ENCODE results near the gene WDR76.

The WDR76 gene

GRCh38 chr15:43873651-43874050, 46.8 kb downstream of the WDR76 start:
- FAIRE-seq = no peak
- DNase-seq (ENCODE audit: insufficient read length, low spot score) = no peak

GRCh38 chr15:43876872-43877271, 50.1 kb downstream of the WDR76 start:
- FAIRE-seq (no peak), DNase-seq (ENCODE audit: insufficient read length, low spot score) (no peak)

GRCh38 chr15:43877371-43877770, 50.6 kb downstream of the WDR76 start:
- FAIRE-seq = no peak
- no peak for DNase-seq (ENCODE audit: insufficient read length, low spot score)

GRCh38 chr15:43878446-43878845, 51.6 kb downstream of the WDR76 start:
- DNase-seq (ENCODE audit: insufficient read length, low spot score) (no peak), FAIRE-seq (no peak)

GRCh38 chr15:43879386-43880355, 52.9 kb downstream of the WDR76 start:
- DNase-seq (ENCODE audit: insufficient read length, low spot score) (no peak), FAIRE-seq (no peak)

- DNase-seq (ENCODE audit: insufficient read length, low spot score) = no peak
- no peak for FAIRE-seq
Measured at GRCh38 chr15:43880406-43881194, 53.8 kb downstream of the WDR76 start.

- FAIRE-seq = no peak
Measured at GRCh38 chr15:43881245-43881644, 54.4 kb downstream of the WDR76 start.

GRCh38 chr15:43881944-43882343, 55.1 kb downstream of the WDR76 start:
- FAIRE-seq (no peak), DNase-seq (ENCODE audit: insufficient read length, low spot score) (no peak)

More at GRCh38 chr15:43881245-43881644, 54.4 kb downstream of the WDR76 start:
- no peak for DNase-seq (ENCODE audit: insufficient read length, low spot score)

GRCh38 chr15:43883571-43883970, 56.8 kb downstream of the WDR76 start:
- FAIRE-seq (no peak), DNase-seq (ENCODE audit: insufficient read length, low spot score) (no peak)

- DNase-seq (ENCODE audit: insufficient read length, low spot score) (no peak), FAIRE-seq (no peak)
Measured at GRCh38 chr15:43886558-43886957, 59.8 kb downstream of the WDR76 start.

GRCh38 chr15:43887901-43888300, 61.1 kb downstream of the WDR76 start:
- DNase-seq (ENCODE audit: insufficient read length, low spot score) (no peak), FAIRE-seq (no peak)

- FAIRE-seq = no peak
- no peak for DNase-seq (ENCODE audit: insufficient read length, low spot score)
Measured at GRCh38 chr15:43889042-43889441, 62.2 kb downstream of the WDR76 start.

- DNase-seq (ENCODE audit: insufficient read length, low spot score) = no peak
- FAIRE-seq = no peak
Measured at GRCh38 chr15:43893956-43894355, 67.2 kb downstream of the WDR76 start.

GRCh38 chr15:43895586-43895985, 68.8 kb downstream of the WDR76 start:
- FAIRE-seq = no peak
- DNase-seq (ENCODE audit: insufficient read length, low spot score) = no peak

- FAIRE-seq = no peak
- DNase-seq (ENCODE audit: insufficient read length, low spot score) = no peak
Measured at GRCh38 chr15:43896543-43896942, 69.7 kb downstream of the WDR76 start.

- FAIRE-seq = no peak
- DNase-seq (ENCODE audit: insufficient read length, low spot score) = no peak
Measured at GRCh38 chr15:43898891-43899290, 72.1 kb downstream of the WDR76 start.

GRCh38 chr15:43899928-43900327, 73.1 kb downstream of the WDR76 start:
- FAIRE-seq (no peak), DNase-seq (ENCODE audit: insufficient read length, low spot score) (no peak)

- DNase-seq (ENCODE audit: insufficient read length, low spot score) = no peak
- FAIRE-seq = no peak
Measured at GRCh38 chr15:43900996-43901395, 74.2 kb downstream of the WDR76 start.

- DNase-seq (ENCODE audit: insufficient read length, low spot score) = no peak
- no peak for FAIRE-seq
Measured at GRCh38 chr15:43901495-43901894, 74.7 kb downstream of the WDR76 start.

- DNase-seq (ENCODE audit: insufficient read length, low spot score) = peak; percentile 66
Measured at GRCh38 chr15:43903864-43904290, 77.1 kb downstream of the WDR76 start.

GRCh38 chr15:43905755-43906154, 79.0 kb downstream of the WDR76 start:
- no peak for FAIRE-seq
- no peak for DNase-seq (ENCODE audit: insufficient read length, low spot score)

More at GRCh38 chr15:43903864-43904290, 77.1 kb downstream of the WDR76 start:
- FAIRE-seq = peak; percentile 83

Data from GM19239 (cell line).